ENCODE results near the gene DPP4.

DNA sequence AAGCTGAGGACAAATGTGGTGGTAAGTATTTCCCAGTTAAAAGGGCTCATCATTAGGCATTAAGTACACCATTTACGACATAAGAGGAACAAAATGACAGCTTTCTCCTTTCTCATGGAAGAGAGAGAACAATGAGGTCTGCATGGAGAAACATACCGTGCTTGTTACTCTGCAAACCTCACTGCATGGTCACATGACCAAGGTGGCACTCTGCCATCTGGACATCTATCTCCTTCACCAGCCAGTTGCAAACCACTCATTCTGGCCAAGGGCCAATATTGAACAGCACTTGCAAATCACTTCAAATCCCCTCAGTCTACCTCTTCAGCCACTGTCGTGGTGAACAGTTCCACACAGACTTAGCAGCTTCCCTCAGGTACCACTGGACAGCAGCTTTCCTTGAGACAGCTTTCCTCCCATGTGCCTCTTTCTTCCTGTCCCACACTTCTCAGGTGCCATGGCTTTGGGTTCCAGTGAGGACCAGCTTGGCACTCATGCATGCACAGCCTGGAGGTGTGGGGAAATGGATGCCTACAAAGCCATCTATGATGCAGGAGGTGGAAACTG, 29.5 kb upstream of the DPP4 start:
- TF ChIP-seq, protein P1, sequence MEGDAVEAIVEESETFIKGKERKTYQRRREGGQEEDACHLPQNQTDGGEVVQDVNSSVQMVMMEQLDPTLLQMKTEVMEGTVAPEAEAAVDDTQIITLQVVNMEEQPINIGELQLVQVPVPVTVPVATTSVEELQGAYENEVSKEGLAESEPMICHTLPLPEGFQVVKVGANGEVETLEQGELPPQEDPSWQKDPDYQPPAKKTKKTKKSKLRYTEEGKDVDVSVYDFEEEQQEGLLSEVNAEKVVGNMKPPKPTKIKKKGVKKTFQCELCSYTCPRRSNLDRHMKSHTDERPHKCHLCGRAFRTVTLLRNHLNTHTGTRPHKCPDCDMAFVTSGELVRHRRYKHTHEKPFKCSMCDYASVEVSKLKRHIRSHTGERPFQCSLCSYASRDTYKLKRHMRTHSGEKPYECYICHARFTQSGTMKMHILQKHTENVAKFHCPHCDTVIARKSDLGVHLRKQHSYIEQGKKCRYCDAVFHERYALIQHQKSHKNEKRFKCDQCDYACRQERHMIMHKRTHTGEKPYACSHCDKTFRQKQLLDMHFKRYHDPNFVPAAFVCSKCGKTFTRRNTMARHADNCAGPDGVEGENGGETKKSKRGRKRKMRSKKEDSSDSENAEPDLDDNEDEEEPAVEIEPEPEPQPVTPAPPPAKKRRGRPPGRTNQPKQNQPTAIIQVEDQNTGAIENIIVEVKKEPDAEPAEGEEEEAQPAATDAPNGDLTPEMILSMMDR (IDR thresholded peaks at IDR 0.05; ENCODE audit: poor library complexity): no peak
- no peak for TF ChIP-seq EZH2 (IDR thresholded peaks at IDR 0.05; ENCODE audit: borderline replicate concordance)
- TF ChIP-seq EZH2phosphoT487 (IDR thresholded peaks at IDR 0.05; ENCODE audit: low read depth, severe bottlenecking, unreplicated experiment): no peak
